ENCODE data around the gene LMAN2L.

The LMAN2L gene

DNA sequence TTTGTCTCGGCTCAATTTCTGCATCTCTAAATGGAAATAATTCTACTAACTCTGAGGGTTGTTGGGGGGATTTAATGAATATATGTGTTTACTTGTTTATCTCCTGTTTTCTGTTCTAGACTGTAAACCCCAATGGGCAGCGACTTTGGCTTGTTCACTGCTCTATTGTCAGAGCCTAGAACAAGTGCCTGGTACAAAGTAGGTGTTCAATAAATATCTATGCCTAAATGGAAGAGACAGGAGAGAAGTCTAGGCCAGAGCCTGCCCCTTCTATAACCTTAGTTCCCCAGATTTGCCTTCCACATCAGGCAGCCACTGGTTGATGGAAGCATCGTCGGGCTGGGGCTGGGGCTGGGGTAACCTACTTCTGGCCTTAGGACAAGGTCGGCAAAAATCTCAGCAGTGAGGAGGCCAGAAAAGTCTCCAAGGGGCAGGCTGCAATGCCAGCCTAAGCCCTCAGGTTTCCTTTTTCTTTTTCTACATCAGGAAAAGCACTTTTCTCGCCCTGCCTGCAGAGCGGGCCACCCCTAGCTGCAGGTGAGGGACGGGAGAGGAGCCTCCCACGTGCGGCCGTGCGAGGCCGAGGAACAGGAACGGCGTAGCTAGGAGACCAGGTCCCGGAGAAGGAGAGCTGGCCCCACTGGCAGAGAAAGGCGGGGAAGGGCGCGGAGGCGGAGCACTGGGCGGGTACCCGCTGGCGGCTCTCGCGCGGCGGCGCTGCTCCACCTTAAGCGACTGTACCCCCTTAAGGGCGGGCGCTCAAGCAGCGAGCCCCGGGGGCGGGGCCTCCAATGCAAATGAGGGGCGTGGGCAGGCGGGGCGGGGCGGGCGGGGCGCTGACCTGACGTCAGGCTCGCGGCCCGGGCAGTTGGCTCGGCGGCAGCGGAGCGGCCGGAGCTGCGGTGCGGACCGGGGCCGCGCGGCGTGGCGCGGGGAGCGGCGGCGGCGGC is 20.4 kb upstream of the LMAN2L start, which contains the start of gene CNNM4:
Gene CNNM4 (plus strand): TSS at position 867 of the 950 bp plus-strand sequence. CDS start 98 bp downstream, outside the sequence.
- DNase-seq: peak; percentile 95

DNA sequence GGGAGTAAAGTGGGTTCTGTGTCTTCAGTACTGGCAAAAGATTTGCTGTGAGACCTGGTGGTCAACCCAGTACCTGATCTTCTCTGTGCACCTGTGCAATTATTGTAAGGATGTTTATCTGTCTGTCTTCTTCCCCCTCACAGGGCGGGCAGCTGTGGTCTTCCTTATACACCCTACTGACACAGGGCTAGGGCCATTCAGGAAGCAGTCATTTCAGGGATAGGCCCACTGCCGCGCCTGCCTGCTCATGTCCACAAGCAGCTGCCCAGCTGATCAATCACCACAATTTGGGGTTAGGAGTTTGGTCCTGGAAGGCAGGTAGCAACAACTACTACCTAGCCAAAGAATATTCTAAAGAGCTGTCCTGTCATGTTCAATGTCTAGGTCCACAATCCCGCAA is 19.7 kb upstream of the LMAN2L start:
- DNase-seq: no peak

DNA sequence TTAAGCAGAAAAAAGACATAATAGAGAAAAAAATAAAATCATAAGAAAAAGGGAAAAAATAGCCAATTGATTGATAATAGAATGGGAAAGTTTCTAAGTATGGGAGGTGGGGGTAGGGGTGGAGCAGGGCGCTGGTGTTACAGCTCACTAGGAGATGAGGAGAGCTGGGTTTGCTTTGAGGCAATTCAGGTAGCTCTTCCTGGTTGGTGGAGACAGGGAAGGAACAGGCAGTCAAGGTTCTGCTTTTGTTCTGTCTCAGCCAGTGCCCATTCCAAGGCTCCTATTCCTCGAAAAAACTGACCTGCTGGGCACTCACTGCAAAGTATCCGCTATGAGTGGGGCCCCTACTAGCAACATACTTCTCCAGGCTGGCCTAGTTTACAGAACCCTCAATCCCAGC is 19.1 kb upstream of the LMAN2L start:
- no peak for DNase-seq

DNA sequence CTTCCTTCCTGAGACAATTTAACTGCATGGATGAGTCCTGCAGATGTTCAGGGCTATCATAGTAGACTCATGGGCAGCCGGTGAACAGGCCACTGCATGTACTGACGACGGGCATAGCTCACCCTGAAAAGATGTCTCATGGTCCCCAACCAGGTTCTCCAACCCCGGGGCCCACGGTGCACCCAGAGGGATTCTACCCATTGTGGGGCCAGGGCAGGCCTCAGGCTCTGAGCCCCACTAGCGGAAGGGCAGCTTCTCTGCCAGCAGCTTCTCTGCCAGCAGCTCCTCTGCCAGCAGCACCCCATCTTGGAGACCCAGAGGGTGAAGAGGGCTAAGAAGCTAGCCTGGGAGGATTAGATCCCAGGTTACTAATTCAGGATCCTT is 17.6 kb upstream of the LMAN2L start:
- DNase-seq: no peak

DNA sequence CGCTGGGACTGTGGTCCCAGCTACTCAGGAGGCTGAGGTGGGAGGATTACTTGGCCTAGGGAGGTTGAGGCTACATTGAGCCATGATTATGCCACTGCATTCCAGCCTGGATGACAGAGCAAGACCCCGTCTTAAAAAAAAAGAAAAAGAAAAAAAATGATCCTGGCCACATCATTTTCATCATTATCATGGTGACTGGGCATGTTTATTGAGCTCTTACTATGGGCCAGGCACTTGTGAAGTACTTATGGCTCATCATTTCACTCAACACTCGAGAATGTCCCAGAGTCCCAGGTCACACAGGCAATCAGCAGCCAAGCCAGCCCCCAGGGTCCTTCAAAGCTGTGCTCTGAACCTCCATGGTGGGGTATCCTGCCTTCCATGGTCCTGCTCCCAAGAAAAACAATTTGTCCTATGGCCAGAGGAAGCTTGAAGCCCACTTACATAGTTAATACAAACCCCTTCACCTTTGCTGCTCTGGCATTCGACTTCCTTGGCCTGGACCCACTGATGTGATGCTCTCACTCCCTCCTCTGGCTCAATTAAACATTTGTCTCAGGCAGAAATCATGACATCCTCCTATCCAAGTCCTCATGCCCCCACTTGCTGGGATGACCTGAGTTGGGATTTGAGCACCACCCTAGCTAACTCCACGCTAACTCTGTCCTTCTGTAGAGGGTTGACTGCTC is 17.1 kb upstream of the LMAN2L start:
- no peak for DNase-seq

DNA sequence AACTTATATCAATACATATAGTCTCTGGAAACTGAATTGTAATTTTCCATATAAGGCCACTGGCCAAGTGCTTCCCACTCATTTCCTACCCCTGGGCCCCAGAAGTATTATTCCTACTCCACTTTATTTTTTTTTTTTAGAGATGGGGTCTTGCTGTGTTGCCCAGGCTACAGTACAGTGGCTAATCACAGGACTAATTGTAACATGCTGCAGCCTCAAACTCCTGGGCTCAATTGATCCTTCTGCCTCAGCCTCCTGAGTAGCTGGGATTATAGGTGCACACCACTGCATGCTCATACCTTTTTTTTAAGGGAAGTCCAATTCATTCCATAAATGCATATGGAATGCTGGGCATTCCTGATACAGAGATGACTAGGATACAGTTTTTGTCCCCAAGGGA is 14.5 kb upstream of the LMAN2L start:
- DNase-seq: no peak

DNA sequence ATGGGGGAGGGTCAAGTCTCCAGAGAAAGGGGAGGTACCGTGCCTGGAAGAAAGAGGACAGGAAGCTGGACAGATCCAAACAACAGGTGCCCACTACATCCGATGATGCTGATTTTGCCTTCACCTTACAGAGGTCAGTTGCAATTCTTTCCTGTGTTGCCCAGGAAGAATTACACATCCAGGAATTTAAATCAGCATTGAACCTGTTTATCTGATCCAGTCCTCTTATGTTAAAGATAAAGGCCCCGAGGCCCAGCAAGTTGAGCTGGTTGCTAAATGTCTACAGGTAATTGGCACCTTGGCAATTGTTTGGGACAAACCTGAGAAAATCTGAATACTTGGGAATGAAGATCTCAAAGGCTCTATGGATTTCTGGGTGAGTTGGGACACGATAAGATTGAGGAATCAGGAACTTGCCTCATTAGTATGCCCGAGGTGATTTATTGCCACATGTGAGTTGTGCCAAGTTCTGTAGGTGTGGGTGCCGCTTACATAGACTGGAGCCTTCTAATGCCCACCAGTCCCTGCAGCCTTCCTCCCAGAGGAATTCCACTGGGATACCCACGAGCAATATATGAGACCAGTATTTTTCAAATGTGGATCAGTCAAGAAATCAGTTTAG is 13.9 kb upstream of the LMAN2L start:
- DNase-seq: no peak

DNA sequence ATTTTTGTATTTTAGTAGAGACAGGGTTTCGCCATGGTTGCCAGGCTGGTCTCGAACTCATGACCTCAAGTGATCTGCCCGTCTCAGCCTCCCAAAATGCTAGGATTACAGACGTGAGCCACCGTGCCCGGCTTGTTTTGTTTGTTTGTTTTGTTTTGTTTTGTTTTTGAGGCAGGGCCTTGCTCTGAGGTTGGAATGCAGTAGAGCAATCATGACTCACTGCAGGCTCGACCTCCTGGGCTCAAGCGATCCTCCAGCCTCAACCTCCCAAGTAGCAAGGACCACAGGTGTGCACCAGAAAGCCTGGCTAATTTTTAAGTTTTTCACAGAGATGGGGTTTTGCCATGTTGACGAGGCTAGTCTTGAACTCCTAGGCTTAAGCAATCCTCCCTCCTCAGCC is 11.9 kb upstream of the LMAN2L start:
- no peak for DNase-seq

DNA sequence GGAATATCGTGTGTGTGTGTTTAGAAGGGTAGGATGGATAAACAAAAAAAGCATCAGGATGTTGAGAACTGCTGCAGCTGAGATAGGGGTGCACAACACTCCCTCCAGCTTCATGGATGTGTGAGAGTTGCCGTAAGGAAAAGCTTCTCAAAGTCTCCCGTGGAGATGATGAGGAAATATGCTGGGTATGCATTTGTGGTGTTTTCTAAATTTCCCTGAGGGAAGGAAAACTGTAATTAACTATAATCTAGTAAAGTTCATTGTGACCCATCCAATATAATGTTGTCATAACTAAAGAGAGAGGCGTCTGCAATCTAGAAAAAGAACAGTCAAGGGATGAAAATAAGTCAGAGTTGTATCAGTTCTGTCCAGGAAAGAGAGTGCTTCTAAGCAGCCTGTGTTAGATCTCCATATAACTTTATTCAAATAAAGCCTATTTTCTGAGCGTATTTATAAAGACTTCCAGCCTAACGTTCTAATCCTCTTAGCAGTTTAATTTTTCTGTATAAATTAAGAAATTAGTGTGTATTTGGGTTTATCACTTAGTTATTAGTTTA is 7.3 kb upstream of the LMAN2L start:
- no peak for DNase-seq

DNA sequence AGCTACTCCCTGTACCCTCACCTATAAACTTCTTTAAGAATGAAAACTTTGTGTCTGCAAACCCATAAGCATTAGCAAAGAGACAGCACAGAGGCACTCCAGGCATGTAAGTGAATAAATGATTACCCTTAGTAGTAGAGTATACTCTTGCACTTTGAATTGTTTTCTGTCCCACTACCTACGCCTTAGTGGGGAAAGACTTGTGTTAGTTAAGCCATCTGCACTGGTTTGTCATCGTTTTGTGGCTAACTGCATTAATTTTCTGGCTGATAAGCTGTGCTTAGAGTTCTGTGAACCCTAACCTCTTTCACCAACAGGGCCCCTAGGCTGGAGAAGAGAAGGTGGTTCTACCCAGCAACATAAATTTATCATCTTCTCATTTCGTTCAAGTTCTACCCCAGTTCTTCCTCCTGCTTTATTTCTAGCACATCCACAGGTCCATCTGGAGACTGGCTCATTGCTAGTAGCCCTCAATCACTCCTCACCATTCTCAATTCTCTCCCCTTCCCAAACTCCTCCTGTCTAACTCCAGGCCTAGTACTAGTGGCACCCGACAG is 710 bp downstream of the LMAN2L start:
- no peak for DNase-seq

DNA sequence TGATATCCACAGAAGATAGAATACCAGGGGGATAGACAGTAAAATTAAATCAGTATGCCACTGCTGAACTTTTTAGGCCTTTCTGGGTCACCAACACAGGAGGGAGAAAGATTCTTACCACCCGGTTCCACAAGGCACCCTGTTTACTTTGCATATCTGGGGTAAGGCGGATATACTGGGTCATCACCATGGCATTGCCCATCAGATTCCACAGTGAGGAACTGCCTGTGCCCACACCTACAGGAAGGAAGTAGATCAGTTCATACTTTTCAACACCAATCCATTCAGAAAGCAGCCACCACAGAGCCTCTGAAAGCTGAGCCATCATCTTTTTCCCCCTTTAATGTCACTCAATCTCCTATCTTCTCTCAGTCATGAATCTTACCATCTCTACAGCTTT is 2.0 kb downstream of the LMAN2L start:
- DNase-seq: no peak

DNA sequence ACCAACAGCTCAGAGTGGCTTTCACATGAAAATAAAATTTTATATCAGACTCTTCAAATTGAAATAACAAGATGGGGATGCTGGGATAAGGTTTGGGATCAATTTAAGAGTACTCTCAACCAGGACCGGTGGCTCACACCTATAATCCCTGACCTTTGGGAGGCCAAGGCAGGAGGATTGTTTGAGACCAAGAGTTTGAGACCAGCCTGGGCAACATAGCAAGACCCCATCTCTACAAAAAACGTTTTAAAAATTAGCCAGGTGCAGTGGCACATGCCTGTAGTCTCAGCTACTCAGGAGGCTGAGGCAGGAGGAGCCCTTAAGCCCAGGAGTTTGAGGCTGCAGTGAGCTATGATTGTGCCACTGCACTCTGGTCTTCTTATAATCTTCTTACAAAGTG is 2.6 kb downstream of the LMAN2L start:
- DNase-seq: no peak

DNA sequence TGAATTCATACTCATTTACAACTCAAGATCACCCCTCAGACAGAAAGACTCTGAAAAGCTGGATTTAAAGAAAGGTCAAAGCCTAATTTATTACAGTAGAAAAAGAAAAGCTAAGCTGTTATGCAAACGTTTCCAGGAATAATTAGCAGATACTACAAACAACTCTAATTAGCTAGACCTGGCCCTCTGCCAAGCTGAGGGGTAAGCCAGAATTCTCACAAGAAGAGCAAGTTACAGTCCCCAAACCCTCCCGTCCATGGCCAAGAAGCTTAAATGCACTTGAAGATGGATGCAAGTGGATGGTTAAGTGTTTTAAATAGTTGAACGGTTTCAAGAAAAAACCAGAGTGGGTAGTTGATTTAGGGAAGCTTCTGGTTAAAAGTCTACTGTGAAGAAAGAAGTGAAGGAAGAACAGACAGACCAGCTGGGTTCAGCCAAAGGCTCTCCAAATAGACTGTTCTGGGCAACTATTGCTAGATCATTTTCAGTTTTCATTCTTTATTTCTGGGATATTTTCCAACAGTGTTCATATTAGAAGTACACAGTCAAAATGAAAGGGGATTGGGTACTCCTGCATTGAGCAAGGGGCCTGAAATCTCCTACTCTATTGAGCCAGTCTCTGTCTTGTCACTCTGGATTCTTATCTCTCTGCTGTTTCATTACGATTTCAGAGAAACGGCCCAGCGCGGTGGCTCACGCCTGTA is 4.8 kb downstream of the LMAN2L start:
- DNase-seq: no peak

DNA sequence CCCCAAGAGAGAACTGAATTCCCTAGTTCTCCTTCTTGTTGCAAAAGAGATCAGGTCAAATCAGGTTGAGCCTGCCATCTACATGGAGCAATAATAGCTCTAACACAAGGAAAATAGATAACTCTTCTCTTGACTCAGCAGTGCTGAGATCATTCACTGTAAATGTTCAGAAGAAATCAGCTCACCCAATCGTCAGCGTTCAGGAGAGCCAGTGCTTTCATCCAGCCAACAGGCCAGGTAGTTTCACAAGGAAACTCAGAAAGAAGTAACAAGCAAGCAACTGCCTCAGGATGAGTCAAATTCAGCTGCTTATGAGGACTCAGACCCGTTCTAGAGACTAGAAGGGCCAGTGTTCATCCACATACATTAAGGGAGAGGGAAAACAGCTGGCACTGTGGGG is 5.9 kb downstream of the LMAN2L start:
- DNase-seq: no peak

DNA sequence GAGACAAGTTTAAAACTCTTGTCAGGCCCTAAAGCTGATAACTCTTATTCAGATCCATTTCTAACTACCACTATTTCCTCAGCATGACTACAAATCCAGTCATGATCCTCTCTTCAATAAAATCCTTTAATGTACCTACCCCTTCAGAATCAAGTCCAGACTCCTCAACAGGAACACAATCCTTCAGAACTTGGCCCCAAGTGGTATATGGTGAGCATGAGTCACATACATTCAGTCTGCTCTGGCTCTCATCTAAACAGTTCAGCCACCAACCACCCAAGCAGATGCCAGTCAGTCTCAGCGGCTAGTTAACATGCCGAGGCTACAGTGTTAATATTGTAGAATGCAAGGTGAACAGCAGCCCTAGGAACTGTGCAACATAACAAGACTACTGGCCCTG is 9.7 kb downstream of the LMAN2L start:
- no peak for DNase-seq

DNA sequence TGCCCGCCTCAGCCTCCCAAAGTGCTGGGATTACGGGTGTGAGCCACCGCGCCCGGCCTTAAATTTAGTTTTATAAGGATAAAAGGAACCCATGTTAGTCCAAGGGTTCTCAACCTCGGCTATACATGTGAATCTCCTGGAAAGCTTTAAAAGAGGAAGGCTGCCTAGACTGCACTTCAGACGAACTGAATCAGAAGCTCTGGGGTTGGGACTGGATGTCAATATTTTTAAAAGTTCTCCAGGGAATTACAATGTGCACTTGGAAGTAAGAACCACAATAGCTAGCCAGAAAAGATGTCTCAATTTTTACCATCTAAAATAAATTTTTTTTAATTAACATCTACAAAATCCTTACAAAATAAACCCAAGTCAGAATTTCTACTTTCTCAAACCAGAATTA is 10.1 kb downstream of the LMAN2L start:
- DNase-seq: no peak

DNA sequence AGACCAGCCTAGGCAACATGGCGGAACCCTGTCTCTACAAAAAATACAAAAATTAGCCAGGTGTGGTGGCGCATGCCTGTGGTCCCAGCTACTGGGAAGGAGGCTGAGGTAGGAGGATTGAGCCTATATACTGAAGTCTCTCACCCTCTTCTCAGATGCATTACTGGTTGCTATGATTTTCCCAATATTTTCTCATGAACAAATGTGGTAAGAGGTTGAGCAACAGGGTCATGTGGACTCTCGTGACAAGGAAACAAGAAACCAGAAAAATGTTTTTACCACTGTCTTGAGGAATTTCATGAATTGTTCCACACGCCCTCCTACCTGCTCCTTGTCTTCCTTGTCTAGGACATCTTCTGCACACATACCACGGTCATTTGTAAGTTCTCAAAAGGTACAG is 12.4 kb downstream of the LMAN2L start:
- DNase-seq: no peak

DNA sequence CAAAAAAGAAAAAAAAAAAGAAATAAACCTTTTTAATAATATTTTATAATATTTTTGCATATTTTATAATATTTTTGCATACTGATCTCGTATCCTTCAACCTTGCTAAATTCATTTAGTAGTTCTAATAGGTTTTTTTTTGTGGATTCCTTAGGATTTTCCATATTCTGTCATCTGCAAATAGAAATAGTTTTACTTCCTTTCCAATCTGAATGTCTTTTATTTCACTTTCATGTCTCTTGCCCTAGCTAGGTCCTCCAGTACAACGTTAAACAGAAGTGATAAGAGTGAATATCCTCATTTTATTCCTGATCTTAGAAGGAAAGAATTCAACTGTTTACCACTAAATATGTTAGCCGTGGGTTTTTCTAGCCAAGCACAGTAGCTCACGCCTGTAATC is 13.7 kb downstream of the LMAN2L start:
- no peak for DNase-seq

DNA sequence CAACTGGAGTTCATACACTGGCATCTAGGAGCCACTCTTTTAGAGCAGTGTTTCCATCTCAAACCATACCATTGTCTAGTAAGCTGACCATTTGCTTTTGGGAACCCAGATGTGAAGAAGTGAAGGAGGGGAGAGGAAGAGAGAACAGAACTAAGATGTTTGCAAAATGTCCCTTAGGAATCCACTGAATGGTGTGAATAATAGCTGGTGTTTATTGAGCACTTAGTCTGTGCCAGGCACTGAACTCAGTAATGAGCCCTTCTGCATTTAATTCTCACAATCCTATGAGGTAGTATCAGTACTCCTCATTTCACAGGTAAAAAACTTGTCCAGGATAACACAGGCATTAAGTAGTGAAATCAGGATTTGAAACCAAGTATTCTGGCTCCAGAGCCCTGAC is 23.5 kb downstream of the LMAN2L start:
- DNase-seq: no peak

DNA sequence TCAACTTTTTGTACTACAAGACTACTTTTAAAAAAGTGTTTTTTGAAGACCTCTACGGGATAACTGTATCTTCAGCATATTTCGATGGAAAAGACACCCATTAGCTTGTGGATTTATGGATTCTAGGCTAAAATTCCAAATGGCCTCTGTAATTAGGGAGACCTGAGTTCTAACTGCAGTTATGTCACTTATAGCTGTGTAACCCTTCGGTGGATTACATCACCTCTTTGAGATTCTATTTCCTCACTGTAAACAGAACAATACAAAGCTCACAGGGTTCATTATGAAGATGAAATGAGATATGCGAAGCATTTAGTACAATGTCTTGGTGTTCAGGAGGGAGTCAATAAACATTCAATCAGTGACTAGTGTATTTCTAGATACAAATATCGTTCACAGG is 24.2 kb downstream of the LMAN2L start:
- no peak for DNase-seq

DNA sequence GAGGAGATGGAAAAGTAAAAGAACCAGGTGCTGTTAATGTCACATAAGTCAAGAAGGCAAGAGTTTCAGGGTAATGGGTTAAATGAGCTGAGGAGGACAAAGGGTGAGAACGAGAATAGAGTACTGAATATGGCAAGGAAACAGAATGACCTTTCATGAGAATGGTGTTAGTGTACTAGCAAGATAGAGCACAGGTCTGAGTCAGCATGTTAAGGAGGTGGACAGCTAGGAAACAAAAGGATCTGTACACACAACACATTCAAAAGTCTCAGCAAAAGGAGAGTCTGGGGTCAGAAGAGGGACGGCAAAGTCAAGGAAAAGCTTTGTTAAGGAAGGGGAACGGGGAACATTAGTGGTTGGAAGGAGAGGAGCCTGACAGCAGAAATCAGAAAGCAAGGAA is 28.9 kb downstream of the LMAN2L start:
- DNase-seq: no peak

DNA sequence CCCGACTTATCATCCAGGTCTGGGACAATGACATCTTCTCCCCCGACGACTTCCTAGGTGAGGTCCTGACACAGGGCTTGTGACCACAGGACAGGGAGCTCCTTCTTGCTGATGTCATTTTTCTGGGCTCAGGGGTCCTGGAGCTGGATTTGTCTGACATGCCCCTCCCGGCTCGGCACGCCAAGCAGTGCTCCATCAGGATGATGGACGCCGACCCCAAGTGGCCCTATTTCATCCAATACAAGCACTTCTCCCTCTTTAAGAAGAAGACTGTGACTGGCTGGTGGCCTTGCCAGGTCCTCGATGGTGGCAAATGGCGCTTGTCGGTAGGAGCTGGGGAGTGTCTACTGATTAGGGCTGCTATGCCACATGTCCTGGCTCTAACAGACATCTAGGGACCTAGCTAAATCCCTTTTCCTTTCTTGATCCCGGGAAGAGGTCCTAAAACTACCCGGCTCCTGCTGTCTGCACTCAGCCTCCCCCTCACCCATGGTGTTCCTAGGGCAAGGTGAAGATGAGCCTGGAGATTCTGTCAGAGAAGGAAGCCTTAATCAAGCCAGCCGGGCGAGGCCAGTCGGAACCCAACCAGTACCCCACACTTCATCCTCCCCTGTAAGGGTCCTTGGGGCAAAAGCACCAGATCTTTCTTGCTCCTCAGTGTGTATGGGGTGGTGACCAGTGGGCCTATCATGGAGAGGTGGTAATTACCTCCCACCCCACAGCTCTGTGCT is 36.7 kb downstream of the LMAN2L start:
- no peak for DNase-seq

All from stimulated activated CD8-positive, alpha-beta memory T cell treated with anti-CD3 and anti-CD28 coated beads, Interleukin-4, amount 100 ng/mL, for 48 hours (primary cell).